GM21526 (cell line): ENCODE measurements around the gene ABCA7.

Experiments
- ATAC-seq: cut with Tn5 transposase; IDR thresholded peaks from one replicate; pipeline ENCODE4 v1.9.1; 2021; ENCODE audit warnings: moderate library complexity; ENCODE audit not compliant: unreplicated experiment, low FRiP score

The ABCA7 gene

DNA sequence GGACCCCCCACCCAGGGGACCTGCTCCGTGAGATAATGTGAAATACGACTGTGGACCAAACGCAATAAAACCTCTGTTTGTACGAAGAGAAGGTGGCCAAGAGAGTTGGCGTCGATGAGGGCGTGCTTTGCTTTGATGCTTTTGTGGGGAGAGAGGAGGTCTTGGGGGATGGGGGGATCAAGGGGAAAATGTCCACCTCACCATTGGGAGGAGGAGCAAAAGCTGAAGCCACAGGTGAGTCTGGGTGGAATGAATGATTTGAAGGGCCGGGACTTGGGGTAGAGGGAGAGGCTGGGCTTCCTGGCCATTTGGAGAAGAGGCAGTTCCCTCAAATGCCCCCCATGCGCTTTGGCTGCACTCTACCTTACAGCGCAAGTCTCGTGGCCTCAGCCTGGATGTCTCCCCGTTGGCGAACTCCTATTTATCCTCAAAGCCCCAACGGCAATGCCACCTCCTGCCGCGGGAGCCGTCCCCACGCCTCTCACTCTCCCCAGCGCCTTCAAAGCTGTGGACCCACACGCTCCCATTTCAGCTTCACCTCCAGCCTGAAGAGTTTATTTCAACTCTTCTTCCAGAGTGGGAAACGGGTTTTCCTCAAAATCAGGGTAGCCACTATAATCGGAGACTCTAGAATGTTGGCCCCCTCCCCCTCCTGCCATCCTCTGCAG, 795 bp upstream of the ABCA7 start:
- ATAC-seq = no peak

DNA sequence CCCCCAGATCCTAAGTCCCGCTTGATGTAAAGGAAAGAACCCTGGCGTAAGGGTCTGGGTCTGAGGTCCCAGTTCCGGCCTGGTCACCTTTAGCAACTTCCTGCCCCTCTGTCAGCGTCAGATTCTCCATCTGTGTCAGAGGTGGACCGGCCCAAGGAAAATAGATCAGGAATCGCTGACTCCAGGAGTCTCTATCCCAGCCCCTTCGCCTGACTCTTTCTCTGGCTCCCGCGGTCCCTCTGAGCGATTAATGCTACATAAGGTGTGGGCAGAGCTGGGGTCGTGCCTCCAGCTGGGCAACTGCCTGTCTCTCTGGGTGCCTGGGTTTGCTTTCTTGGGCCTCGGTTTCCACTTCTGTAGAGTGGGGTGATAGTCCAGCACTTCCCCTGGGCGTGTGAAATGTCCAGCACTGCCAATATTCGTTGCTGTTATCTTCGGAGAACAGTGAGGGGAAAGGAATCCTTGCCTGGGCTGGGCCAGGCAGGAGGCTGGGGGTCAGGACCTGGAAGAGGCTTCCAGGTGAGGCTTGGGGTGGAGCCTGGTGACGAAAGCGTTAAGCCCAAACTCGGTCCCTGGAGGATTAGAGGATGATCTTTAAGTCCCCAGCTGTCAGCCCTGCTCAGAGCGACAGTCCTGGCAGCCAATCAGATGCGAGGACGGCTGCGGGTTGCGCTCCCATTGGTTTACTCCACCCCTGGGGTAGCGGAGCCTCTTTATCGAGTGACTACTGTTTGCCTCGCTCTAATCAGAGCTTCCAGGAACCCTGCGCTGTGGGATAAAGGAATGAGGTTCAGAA, 767 bp downstream of the ABCA7 start:
- ATAC-seq = peak; percentile 27

DNA sequence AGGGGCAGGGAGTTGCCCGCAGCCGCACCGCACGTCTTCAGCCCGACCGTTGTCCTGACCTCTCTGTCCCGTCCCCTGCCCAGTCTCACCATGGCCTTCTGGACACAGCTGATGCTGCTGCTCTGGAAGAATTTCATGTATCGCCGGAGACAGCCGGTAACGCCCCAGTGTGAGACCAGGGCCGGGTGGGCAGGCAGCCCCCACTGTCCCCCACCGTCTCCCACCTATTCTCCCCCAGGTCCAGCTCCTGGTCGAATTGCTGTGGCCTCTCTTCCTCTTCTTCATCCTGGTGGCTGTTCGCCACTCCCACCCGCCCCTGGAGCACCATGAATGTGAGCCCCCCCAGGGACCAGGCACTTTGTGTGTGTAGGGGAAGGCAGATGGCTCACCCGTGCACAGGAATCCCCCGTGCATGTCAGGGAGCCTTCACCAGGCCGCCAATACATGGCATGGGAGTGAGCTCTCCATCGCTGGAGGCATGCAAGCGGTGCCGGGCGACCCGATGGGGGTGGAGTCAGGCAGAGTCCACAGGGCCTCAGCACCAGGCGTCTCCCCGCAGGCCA, 1.4 kb downstream of the ABCA7 start:
- ATAC-seq = no peak

- ATAC-seq = no peak
These were observed 2.2 kb downstream of the ABCA7 start for GRCh38 chr19:1041835-1042685.

- ATAC-seq = no peak
These were observed 3.0 kb downstream of the ABCA7 start for GRCh38 chr19:1042689-1043511.

DNA sequence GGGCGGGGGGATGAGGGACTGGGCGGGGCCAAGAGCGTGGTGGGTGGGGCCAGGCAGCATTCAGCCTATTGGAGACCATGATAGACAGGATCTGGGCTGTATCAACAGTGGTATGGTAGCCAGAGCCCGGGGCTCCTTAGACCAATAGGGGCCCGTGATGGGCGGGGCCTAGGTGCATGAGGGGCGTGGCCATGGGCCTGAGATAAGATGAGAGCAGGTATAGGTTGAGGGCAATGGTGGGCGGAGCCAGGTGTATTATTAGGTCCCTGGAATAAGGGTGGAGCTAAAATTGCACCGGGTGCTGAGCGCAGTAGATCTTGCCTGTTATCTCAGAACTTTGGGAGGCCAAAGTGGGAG, 5.3 kb downstream of the ABCA7 start:
- ATAC-seq = no peak

GRCh38 chr19:1046117-1046626, 6.3 kb downstream of the ABCA7 start:
- ATAC-seq = no peak

DNA sequence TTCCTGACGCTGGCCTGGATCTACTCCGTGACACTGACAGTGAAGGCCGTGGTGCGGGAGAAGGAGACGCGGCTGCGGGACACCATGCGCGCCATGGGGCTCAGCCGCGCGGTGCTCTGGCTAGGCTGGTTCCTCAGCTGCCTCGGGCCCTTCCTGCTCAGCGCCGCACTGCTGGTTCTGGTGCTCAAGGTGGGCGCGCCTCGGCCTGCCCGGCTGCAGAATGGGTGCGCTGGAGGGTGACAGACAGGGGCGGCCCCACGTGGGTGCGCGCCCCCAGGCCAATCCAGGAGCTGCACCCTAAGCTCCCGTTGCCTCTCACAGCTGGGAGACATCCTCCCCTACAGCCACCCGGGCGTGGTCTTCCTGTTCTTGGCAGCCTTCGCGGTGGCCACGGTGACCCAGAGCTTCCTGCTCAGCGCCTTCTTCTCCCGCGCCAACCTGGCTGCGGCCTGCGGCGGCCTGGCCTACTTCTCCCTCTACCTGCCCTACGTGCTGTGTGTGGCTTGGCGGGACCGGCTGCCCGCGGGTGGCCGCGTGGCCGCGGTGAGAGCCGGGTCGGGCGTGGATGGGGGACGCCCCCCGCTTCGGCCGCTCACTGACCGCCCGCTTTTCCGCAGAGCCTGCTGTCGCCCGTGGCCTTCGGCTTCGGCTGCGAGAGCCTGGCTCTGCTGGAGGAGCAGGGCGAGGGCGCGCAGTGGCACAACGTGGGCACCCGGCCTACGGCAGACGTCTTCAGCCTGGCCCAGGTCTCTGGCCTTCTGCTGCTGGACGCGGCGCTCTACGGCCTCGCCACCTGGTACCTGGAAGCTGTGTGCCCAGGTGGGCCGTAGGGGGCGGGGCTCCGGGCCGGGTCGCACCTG, 7.2 kb downstream of the ABCA7 start:
- ATAC-seq = no peak

- no peak for ATAC-seq
These were observed 7.8 kb downstream of the ABCA7 start for GRCh38 chr19:1047696-1048147.

GRCh38 chr19:1049106-1049505, 9.2 kb downstream of the ABCA7 start:
- ATAC-seq = no peak

DNA sequence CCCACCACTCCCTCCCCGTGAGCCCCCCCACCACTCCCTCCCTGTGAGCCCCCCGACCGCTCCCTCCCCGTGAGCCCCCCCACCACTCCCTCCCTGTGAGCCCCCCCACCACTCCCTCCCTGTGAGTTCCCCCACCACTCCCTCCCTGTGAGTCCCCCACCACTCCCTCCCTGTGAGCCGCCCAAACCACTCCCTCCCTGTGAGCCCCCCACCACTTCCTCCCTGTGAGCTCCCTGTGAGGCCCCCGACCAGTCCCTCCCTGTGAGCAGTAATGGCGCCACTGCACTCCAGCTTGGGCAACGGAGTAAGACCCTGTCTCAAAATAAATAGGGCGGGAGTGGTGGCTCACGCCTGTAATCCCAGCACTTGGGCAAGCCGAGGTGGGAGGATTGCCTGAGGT, 9.9 kb downstream of the ABCA7 start:
- ATAC-seq = no peak

- no peak for ATAC-seq
These were observed 11.3 kb downstream of the ABCA7 start for GRCh38 chr19:1050989-1051788.

- ATAC-seq = no peak
These were observed 11.9 kb downstream of the ABCA7 start for GRCh38 chr19:1051791-1052190.

GRCh38 chr19:1052349-1052975, 12.6 kb downstream of the ABCA7 start:
- ATAC-seq = no peak

DNA sequence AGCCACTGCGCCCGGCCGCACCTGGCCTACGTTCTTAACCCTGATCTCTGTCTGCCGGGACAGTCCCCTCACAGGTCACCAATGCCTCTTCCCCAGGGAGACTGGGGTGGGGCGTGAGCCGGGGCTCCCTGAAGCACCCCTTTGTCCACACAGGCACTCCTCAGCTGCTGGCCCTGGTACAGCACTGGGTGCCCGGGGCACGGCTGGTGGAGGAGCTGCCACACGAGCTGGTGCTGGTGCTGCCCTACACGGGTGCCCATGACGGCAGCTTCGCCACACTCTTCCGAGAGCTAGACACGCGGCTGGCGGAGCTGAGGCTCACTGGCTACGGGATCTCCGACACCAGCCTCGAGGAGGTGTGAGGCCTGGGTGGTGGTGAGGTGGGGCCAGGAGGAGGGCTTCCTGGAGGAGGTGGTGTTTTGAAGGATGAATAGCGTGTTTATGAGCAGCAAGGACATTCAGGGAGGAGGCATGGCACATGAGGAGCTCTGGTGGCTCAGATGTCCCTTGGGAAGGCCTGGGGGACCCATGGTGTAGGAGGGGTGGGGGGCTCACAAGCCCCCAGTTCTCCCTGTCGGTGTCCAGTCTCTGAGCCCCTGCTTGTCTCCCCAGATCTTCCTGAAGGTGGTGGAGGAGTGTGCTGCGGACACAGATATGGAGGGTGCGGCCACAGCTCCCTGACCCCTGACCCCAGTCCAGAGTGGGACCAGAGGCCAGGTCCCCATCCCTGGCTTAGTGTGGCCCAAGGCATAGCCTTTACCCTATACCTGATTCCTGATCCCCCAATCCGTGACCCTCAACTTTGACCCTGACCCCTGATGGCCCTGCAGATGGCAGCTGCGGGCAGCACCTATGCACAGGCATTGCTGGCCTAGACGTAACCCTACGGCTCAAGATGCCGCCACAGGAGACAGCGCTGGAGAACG, 13.5 kb downstream of the ABCA7 start:
- no peak for ATAC-seq

- no peak for ATAC-seq
These were observed 14.5 kb downstream of the ABCA7 start for GRCh38 chr19:1054102-1055027.
